Liver (tissue), 9 donors: ENCODE data around the gene DCX. TPM values are rescaled to one million over a fixed set of nuclear protein-coding genes. Genes with fewer than 3 reads are reported as not detected.

Source experiments
- DNase-seq: peaks from one replicate; pipeline ENCODE4 v3.0.0-alpha.2; 2017; ENCODE audit warnings: low spot score
- H3K27ac ChIP-seq, 2 donors: one replicate each; pipeline ENCODE4 v1.7.0; 2013; ENCODE audit warnings: inconsistent platforms in 2 of 2, low read length in 2 of 2, control low read depth in 1 of 2, low read depth in 1 of 2, mild to moderate bottlenecking in 1 of 2
- H3K27me3 ChIP-seq, 4 donors: one replicate each; pipeline versions ENCODE4 v1.6.1 to v1.7.0; 2013; ENCODE audit warnings: low read length in 3 of 4, inconsistent platforms in 1 of 4, mild to moderate bottlenecking in 1 of 4, moderate library complexity in 1 of 4; ENCODE audit not compliant: control insufficient read depth in 4 of 4, insufficient read depth in 4 of 4
- H3K36me3 ChIP-seq, 4 donors: one replicate each; pipeline versions ENCODE4 v1.6.1 to v1.7.0; 2013; ENCODE audit warnings: low read length in 3 of 4, mild to moderate bottlenecking in 3 of 4, low read depth in 1 of 4, moderate library complexity in 1 of 4; ENCODE audit not compliant: control insufficient read depth in 4 of 4, insufficient read depth in 3 of 4
- H3K4me1 ChIP-seq, 4 donors: one replicate each; pipeline versions ENCODE4 v1.6.1 to v1.7.0; 2013; ENCODE audit warnings: low read length in 3 of 4, mild to moderate bottlenecking in 3 of 4, moderate library complexity in 1 of 4; ENCODE audit not compliant: control insufficient read depth in 4 of 4, insufficient read depth in 4 of 4
- H3K4me3 ChIP-seq, 3 donors: one replicate each; pipeline versions ENCODE4 v1.6.1 to v1.7.0; 2013; ENCODE audit warnings: low read length in 3 of 3, control low read depth in 1 of 3, low read depth in 1 of 3, mild to moderate bottlenecking in 1 of 3
- H3K9ac ChIP-seq, 2 donors: one replicate each; pipeline ENCODE4 v1.7.0; 2013; ENCODE audit warnings: low read length in 2 of 2, mild to moderate bottlenecking in 2 of 2, moderate library complexity in 2 of 2, control low read depth in 1 of 2, low read depth in 1 of 2
- H3K9me3 ChIP-seq, 4 donors: one replicate each; pipeline versions ENCODE4 v1.6.1 to v1.7.0; 2013; ENCODE audit warnings: low read length in 3 of 4; ENCODE audit not compliant: control insufficient read depth in 4 of 4
- ATF3 ChIP-seq: IDR thresholded peaks from 2 replicates; pipeline ENCODE4 v1.6.1; 2016; ENCODE audit warnings: antibody characterized with exemption
- EGR1 ChIP-seq, 2 donors: IDR thresholded peaks; 2 replicates each; pipeline ENCODE4 v1.6.1; 2016 to 2018; ENCODE audit warnings: antibody characterized with exemption in 2 of 2, low read depth in 2 of 2
- FOXA1 ChIP-seq: IDR thresholded peaks from 2 replicates; pipeline ENCODE4 v1.6.1; 2016; ENCODE audit warnings: antibody characterized with exemption
- FOXA2 ChIP-seq: IDR thresholded peaks from 2 replicates; pipeline ENCODE4 v1.6.1; 2016; ENCODE audit warnings: antibody characterized with exemption
- GABPA ChIP-seq, 2 donors: IDR thresholded peaks in 1 of 2; conservative IDR thresholded peaks in 1 of 2; 2 replicates each; pipeline ENCODE4 v1.6.1; 2016; ENCODE audit warnings: antibody characterized with exemption in 2 of 2, mild to moderate bottlenecking in 1 of 2, moderate library complexity in 1 of 2
- HNF4A ChIP-seq, 2 donors: conservative IDR thresholded peaks; 2 replicates each; pipeline ENCODE4 v1.6.1; 2016; ENCODE audit warnings: antibody characterized with exemption in 2 of 2, mild to moderate bottlenecking in 2 of 2
- HNF4G ChIP-seq: IDR thresholded peaks from 2 replicates; pipeline ENCODE4 v1.6.1; 2016; ENCODE audit warnings: antibody characterized with exemption
- JUND ChIP-seq, 2 donors: IDR thresholded peaks; 2 replicates each; pipeline ENCODE4 v1.6.1; 2016; ENCODE audit warnings: antibody characterized with exemption in 2 of 2
- MAX ChIP-seq: IDR thresholded peaks from 2 replicates; pipeline ENCODE4 v1.6.1; 2016; ENCODE audit warnings: antibody characterized with exemption
- NR2F2 ChIP-seq: IDR thresholded peaks from 2 replicates; pipeline ENCODE4 v1.6.1; 2016; ENCODE audit warnings: antibody characterized with exemption
- REST ChIP-seq: IDR thresholded peaks from 2 replicates; pipeline ENCODE4 v1.6.1; 2016; ENCODE audit warnings: antibody characterized with exemption, mild to moderate bottlenecking
- RXRA ChIP-seq, 2 donors: IDR thresholded peaks; 2 replicates each; pipeline ENCODE4 v1.6.1; 2017 to 2018; ENCODE audit warnings: antibody characterized with exemption in 2 of 2, mild to moderate bottlenecking in 1 of 2
- SP1 ChIP-seq: IDR thresholded peaks from 2 replicates; pipeline ENCODE4 v1.6.1; 2018; ENCODE audit warnings: antibody characterized with exemption, mild to moderate bottlenecking
- TAF1 ChIP-seq: conservative IDR thresholded peaks from 2 replicates; pipeline ENCODE4 v1.6.1; 2016; ENCODE audit warnings: antibody characterized with exemption, mild to moderate bottlenecking
- YY1 ChIP-seq: IDR thresholded peaks from 2 replicates; pipeline ENCODE4 v1.6.1; 2016; ENCODE audit warnings: antibody characterized with exemption, mild to moderate bottlenecking
- ZBTB33 ChIP-seq: IDR thresholded peaks from 2 replicates; pipeline ENCODE4 v1.6.1; 2016; ENCODE audit warnings: antibody characterized with exemption
- WGBS: extraction: QIAGEN DNeasy Blood & Tissue Kit; methylation state at CpG from one replicate; pipeline ENCODE4 v1.1.7; 2013; 5-methylcytosine and 5-hydroxymethylcytosine counted together
- polyA plus RNA-seq, 2 donors: library from polyadenylated mRNA; stranded (reverse) in 1 of 2; unstranded in 1 of 2; fragments of 200-250 nt in 1 of 2; fragments of >200 nt in 1 of 2; fragmentation: Nextera tagmentation in 1 of 2; extraction: Ambion mirVana in 1 of 2; gene quantifications; one replicate each; pipeline versions ENCODE4 v1.2.1 to v1.2.3, GENCODE V29; 2013 to 2015
- total RNA-seq, 2 donors: library from RNA; depleted of rRNA; stranded (reverse); fragments of >200 nt; gene quantifications; one replicate each; pipeline ENCODE4 v1.2.3, GENCODE V29; 2014
- TF ChIP-seq, protein P1 (sequence below): fragments of 150-350 bp; IDR thresholded peaks from 2 replicates; pipeline ENCODE4 v1.5.1; 2017; ENCODE audit warnings: improper control_type of control experiment, low read depth, low read length; ENCODE audit not compliant: missing input control
- donor health status: healthy.
- donor health status: healthy.
- donor health status: healthy.
- donor health status: healthy.
- donor health status: healthy.

The DCX gene
- total and polyA plus RNA-seq, 4 donors, result 0.01 TPM; not detected in 3

DNA sequence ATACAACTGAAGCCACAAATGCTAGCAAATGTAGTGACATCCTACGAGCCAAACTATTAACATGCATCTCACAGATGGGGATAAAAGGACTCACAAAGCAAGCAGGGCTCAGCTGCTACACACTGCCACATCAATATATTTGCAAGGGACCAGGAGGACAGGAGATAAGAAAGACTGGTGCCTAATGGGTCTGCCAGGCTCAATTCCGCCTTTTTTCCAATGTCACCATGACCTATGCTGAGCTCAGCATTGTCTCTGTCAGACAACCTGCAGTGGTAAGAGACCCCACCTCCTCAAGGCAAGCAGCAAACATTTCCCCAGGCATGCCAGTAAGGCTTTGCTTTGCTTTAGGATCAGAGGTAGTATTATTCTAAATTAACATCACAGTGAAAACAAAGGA lies 435 bp downstream of the DCX start:
- H3K27ac ChIP-seq, result no peak overlapping the region
- TF ChIP-seq RXRA (IDR thresholded peaks at IDR 0.05) (no peak), GABPA (IDR thresholded peaks at IDR 0.05 in 1 of 2, conservative IDR thresholded peaks at IDR 0.05 in 1 of 2) (no peak), YY1 (no peak), ZBTB33 (no peak), EGR1 (IDR thresholded peaks at IDR 0.05; ENCODE audit: low read depth in 2 of 2) (no peak), REST (no peak), MAX (no peak), FOXA2 (no peak), SP1 (no peak), FOXA1 (no peak), JUND (IDR thresholded peaks at IDR 0.05) (no peak), HNF4G (no peak), ATF3 (no peak)
- TF ChIP-seq, protein P1, sequence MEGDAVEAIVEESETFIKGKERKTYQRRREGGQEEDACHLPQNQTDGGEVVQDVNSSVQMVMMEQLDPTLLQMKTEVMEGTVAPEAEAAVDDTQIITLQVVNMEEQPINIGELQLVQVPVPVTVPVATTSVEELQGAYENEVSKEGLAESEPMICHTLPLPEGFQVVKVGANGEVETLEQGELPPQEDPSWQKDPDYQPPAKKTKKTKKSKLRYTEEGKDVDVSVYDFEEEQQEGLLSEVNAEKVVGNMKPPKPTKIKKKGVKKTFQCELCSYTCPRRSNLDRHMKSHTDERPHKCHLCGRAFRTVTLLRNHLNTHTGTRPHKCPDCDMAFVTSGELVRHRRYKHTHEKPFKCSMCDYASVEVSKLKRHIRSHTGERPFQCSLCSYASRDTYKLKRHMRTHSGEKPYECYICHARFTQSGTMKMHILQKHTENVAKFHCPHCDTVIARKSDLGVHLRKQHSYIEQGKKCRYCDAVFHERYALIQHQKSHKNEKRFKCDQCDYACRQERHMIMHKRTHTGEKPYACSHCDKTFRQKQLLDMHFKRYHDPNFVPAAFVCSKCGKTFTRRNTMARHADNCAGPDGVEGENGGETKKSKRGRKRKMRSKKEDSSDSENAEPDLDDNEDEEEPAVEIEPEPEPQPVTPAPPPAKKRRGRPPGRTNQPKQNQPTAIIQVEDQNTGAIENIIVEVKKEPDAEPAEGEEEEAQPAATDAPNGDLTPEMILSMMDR, result no peak
- no peak overlapping the region for H3K4me3 ChIP-seq
- H3K9ac ChIP-seq, result no peak overlapping the region
- H3K4me1 ChIP-seq, result no peaks in the 10 kb centered on the region
- no peaks in the 10 kb centered on the region for H3K36me3 ChIP-seq
- no peaks in the 10 kb centered on the region for H3K9me3 ChIP-seq
- WGBS, result 26% methylated on average over 2 of the region's 2 CpGs
- no peak for DNase-seq
- H3K27me3 ChIP-seq, result peaks cover 0 to 7% (median 0%) of the 10 kb centered on the region in 4 donors

DNA sequence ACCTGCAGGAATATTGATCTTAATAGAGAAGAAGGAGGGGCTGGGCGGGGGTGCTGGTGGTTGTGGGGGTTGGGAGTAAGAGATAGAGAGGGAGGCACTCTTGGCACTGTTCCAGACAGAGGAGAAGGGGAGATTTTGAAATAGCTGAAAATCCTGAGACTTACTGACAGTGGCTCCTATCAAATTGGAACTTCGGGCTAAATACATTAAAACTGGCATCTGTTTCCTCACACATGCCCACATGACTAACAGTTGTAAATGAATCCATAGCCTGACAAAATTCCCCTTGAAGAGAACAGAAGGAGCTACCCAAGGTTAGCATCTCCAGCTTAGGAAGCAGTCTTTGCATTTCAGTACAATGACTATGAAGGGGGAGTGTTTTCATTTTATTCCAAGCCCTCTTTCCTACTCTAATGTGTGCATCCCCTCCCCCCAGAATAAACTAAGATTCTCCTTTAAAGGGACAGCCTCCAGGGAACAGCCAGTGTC lies 1.4 kb downstream of the DCX start:
- Histone ChIP-seq H3K4me1 (no peaks in the 10 kb centered on the region), H3K27ac (no peak overlapping the region), H3K9ac (no peak overlapping the region), H3K4me3 (no peak overlapping the region), H3K9me3 (no peaks in the 10 kb centered on the region), H3K27me3 (peaks cover 0 to 7% (median 0%) of the 10 kb centered on the region in 4 donors), H3K36me3 (no peaks in the 10 kb centered on the region)
- 16% methylated on average over 2 of the region's 2 CpGs for WGBS
- TF ChIP-seq SP1 (no peak), MAX (no peak), NR2F2 (no peak), ZBTB33 (no peak), HNF4A (conservative IDR thresholded peaks at IDR 0.05) (no peak), RXRA (IDR thresholded peaks at IDR 0.05) (no peak), HNF4G (no peak), JUND (IDR thresholded peaks at IDR 0.05) (no peak), TAF1 (no peak), YY1 (no peak), GABPA (IDR thresholded peaks at IDR 0.05 in 1 of 2, conservative IDR thresholded peaks at IDR 0.05 in 1 of 2) (no peak)
- TF ChIP-seq, protein P1, result no peak
- no peak for DNase-seq
